ENCODE results near the gene NCAM1.

Gene NCAM1

DNA sequence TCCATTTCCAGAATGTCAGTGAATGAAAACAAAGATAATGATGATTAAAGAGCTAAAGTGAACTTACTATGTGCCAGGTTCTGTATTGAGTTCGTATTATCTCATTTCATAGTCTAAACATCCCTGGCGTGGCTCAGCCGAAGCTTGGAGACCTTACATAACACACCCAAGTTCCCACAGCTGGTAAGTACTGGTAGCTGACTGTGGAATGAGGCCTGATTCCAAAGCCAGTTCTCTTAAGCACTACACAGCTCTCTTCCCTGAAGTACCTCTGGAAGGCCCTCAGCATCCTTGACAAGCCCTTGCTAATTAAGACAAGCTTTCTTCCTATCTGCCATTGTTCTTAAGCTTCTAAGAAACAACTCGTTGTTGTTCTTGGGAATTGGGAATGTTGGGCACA lies 28.6 kb upstream of the NCAM1 start:
- TF ChIP-seq, protein P1, sequence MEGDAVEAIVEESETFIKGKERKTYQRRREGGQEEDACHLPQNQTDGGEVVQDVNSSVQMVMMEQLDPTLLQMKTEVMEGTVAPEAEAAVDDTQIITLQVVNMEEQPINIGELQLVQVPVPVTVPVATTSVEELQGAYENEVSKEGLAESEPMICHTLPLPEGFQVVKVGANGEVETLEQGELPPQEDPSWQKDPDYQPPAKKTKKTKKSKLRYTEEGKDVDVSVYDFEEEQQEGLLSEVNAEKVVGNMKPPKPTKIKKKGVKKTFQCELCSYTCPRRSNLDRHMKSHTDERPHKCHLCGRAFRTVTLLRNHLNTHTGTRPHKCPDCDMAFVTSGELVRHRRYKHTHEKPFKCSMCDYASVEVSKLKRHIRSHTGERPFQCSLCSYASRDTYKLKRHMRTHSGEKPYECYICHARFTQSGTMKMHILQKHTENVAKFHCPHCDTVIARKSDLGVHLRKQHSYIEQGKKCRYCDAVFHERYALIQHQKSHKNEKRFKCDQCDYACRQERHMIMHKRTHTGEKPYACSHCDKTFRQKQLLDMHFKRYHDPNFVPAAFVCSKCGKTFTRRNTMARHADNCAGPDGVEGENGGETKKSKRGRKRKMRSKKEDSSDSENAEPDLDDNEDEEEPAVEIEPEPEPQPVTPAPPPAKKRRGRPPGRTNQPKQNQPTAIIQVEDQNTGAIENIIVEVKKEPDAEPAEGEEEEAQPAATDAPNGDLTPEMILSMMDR (IDR thresholded peaks at IDR 0.05; ENCODE audit: insufficient read depth, low read depth, low read length, missing control alignments), result no peak
- no peak for DNase-seq (ENCODE audit: low read depth)
- H3K4me3 ChIP-seq (ENCODE audit: low read length), result no peak overlapping the region

DNA sequence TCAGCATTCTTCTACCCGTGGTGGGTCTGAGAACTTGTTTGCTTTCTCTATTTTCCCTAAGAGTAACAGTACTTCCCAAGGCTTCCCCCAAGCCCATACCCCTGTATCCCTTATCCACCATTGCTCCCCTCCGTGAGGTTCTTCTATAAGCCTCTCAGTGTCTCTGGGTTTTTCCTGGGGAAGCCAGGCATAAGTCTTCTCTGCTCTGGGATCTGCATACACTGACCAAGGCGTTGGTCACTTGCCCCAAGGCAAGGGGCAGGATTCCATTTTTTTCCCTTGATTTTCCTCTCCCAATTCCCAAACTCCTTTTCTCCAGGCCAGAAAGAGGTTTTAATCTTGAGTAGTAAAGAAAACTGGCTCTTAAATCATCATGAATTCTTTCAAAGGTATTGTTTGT lies 27.2 kb upstream of the NCAM1 start:
- H3K4me3 ChIP-seq (ENCODE audit: low read length), result no peak overlapping the region
- no peak for DNase-seq (ENCODE audit: low read depth)
- TF ChIP-seq, protein P1 (IDR thresholded peaks at IDR 0.05; ENCODE audit: insufficient read depth, low read depth, low read length, missing control alignments), result no peak

- DNase-seq (ENCODE audit: low read depth), result no peak
- H3K4me3 ChIP-seq (ENCODE audit: low read length), result no peak overlapping the region
- TF ChIP-seq, protein P1 (IDR thresholded peaks at IDR 0.05; ENCODE audit: insufficient read depth, low read depth, low read length, missing control alignments), result no peak
These were observed 20.1 kb upstream of the NCAM1 start for GRCh38 chr11:112941104-112941503.

DNA sequence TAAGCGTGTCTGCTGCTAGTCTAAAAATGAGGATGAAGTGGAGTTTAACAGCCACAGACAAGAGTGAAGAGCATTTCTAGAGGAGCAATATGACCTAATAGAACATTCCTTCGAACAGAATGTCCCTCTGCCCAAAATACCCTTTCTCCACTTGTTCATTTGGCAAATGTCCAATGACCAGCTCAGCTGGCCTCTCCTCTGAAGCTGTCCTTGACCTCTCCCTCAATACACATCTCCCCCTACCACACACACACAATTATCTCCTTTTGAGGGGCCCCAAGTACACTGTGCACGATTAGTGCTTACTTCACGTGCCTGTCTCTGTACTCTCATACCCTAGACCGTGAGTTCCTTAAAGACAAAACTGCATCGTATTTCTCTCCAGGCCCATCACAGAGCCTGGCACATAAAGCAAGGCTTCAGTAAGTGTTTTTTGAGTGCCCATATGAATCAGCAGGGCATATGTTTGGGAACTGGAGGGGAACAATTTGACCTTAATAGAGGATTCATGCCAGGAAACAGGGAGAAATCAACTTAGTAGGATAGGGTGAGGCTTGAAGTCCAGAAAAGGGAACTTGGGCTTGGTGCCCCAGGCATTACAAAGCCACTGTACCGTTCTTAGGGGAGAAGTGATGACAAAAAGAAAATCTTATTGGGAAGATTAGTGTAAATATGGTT lies 18.1 kb upstream of the NCAM1 start:
- TF ChIP-seq, protein P1 (IDR thresholded peaks at IDR 0.05; ENCODE audit: insufficient read depth, low read depth, low read length, missing control alignments), result no peak
- no peak for DNase-seq (ENCODE audit: low read depth)
- H3K4me3 ChIP-seq (ENCODE audit: low read length), result no peak overlapping the region

DNA sequence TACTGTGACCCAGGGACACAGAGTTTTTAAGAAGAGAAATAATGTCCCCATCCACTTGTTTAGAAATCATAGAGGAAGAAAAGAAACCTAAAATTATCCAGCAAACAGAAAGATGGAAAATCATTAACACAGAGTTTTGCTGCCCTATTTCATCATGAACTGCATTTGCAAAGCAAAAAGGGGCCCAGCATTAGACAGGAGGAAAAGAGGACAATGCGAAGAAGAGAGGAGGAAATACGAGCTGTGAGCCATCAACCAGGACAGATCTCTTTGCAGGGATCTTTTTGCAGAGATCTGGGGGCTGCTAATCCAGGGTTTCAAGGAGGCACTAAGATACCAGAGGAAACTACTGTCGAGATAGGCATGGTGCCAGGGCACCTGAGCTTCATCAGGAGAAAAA lies 14.4 kb upstream of the NCAM1 start:
- TF ChIP-seq, protein P1 (IDR thresholded peaks at IDR 0.05; ENCODE audit: insufficient read depth, low read depth, low read length, missing control alignments), result no peak
- H3K4me3 ChIP-seq (ENCODE audit: low read length), result no peak overlapping the region
- no peak for DNase-seq (ENCODE audit: low read depth)

- DNase-seq (ENCODE audit: low read depth), result no peak
- TF ChIP-seq, protein P1 (IDR thresholded peaks at IDR 0.05; ENCODE audit: insufficient read depth, low read depth, low read length, missing control alignments), result no peak
- H3K4me3 ChIP-seq (ENCODE audit: low read length), result no peak overlapping the region
These were observed 11.2 kb upstream of the NCAM1 start for GRCh38 chr11:112949781-112950575.
